ENCODE data around the gene WFIKKN1. TPM values are rescaled to one million over a fixed set of nuclear protein-coding genes. Genes with fewer than 3 reads are reported as not detected.

Gene WFIKKN1
- total RNA-seq, 1 donor: 0.43 TPM

DNA sequence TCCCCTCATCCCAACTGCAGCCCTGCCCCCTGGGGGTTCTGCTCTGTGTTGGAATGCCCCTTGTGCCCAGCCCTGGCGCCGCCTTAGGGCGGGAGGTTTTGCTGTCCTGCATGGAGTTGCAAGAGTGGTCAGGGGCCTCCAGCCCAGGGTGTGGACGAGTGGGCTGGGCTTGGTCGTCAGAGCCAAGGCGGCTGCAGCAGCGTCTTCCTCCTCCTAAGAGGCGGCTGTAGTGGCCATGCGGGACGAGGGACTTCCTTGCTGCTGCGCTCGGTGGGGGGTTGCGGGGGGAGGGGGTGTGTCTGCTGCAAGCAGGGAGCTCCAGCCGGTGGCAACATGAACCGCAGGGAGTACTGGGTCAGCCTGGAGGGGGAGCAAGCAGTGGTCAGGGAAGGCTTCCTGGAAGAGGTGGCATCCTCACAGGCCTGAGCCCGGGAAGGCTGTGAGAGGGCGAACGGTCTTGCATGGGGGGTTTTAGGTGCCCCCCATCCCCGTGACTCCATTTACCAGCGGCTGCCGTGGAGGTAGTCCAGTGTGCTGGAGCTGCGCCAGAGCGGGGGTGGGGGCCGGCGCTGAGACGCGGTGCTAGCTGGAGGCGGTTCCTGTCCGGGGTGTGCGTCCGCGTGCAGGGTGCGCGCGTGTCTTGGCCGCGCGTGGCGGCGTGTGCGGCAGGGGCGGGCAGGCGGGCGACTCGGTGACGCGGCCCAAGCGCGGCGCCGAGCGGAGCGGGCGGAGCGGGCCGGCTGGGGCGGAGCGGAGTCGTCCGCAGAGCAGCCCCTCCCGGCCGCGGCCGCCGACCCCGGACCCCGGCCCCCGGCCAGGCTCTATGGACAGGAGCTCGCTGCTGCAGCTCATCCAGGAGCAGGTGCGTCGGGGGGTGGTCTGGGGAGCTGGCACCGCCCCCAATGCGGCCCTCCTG lies 44.4 kb downstream of the WFIKKN1 start, which contains the start of gene RHBDL1:
Gene RHBDL1, plus strand, starts transcription at position 704 of the 916 bp plus-strand sequence. Its CDS starts 120 bp downstream, at position 824.
- TF ChIP-seq, protein P1, sequence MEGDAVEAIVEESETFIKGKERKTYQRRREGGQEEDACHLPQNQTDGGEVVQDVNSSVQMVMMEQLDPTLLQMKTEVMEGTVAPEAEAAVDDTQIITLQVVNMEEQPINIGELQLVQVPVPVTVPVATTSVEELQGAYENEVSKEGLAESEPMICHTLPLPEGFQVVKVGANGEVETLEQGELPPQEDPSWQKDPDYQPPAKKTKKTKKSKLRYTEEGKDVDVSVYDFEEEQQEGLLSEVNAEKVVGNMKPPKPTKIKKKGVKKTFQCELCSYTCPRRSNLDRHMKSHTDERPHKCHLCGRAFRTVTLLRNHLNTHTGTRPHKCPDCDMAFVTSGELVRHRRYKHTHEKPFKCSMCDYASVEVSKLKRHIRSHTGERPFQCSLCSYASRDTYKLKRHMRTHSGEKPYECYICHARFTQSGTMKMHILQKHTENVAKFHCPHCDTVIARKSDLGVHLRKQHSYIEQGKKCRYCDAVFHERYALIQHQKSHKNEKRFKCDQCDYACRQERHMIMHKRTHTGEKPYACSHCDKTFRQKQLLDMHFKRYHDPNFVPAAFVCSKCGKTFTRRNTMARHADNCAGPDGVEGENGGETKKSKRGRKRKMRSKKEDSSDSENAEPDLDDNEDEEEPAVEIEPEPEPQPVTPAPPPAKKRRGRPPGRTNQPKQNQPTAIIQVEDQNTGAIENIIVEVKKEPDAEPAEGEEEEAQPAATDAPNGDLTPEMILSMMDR (IDR thresholded peaks at IDR 0.05; ENCODE audit: insufficient read depth, low read depth, low read length): no peak
- DNase-seq (ENCODE audit: low read depth): peak; percentile 42
- H3K4me3 ChIP-seq (ENCODE audit: low read depth, low read length): peak within 1 kb of the TSS; percentile 52

DNA sequence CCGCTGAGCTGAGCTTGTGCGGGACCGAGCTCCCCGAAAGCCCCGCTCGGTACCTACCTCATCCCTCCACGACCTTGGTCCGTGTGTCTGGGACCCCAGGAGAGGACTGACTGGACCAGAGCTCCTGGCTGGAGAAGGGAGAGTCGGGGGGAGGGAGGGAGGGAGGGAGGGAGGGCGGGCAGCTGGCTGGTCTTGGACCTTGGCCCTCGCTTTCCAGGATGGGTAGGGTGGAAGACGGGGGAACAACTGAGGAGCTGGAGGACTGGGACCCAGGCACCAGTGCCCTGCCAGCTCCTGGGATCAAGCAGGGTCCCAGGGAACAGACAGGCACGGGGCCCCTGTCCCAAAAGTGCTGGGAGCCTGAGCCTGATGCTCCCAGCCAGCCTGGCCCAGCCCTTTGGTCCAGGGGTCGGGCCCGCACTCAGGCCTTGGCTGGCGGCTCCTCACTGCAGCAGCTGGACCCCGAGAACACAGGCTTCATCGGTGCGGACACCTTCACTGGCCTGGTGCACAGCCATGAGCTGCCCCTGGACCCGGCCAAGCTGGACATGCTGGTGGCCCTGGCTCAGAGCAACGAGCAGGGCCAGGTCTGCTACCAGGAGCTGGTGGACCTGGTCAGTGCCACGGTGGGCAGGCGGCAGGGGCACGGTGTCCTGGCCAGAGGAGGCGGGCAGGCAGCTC lies 45.2 kb downstream of the WFIKKN1 start:
- no peak for DNase-seq (ENCODE audit: low read depth)
- TF ChIP-seq, protein P1 (IDR thresholded peaks at IDR 0.05; ENCODE audit: insufficient read depth, low read depth, low read length): no peak
- peak overlapping the region; percentile 52 for H3K4me3 ChIP-seq (ENCODE audit: low read depth, low read length)

DNA sequence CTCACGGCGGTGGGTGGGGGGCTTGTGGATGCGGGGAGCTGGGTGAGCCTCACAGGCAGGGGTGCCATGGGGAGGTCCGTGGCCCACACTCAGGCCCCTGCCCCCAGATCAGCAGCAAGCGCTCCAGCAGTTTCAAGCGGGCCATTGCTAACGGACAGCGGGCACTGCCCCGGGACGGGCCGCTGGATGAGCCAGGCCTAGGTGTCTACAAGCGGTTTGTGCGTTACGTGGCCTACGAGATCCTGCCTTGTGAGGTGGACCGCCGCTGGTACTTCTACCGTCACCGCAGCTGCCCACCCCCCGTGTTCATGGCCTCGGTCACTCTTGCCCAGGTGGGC lies 45.7 kb downstream of the WFIKKN1 start:
- no peak overlapping the region for H3K4me3 ChIP-seq (ENCODE audit: low read depth, low read length)
- no peak for DNase-seq (ENCODE audit: low read depth)
- TF ChIP-seq, protein P1 (IDR thresholded peaks at IDR 0.05; ENCODE audit: insufficient read depth, low read depth, low read length): no peak

DNA sequence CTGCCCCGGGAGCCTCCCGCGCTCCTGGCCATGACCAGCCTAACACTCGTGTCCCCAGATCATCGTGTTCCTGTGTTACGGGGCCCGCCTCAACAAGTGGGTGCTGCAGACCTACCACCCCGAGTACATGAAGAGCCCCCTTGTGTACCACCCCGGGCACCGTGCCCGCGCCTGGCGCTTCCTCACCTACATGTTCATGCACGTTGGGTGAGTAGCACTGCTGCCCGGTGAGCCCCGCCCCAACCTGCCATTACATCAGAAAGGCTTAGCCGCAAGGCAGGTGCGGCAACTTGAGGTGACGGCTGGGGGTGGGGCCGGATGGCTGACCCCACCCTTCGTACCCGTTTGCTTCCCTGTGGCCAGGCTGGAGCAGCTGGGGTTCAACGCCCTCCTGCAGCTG lies 46.1 kb downstream of the WFIKKN1 start:
- no peak for DNase-seq (ENCODE audit: low read depth)
- H3K4me3 ChIP-seq (ENCODE audit: low read depth, low read length): no peak overlapping the region
- TF ChIP-seq, protein P1 (IDR thresholded peaks at IDR 0.05; ENCODE audit: insufficient read depth, low read depth, low read length): no peak

DNA sequence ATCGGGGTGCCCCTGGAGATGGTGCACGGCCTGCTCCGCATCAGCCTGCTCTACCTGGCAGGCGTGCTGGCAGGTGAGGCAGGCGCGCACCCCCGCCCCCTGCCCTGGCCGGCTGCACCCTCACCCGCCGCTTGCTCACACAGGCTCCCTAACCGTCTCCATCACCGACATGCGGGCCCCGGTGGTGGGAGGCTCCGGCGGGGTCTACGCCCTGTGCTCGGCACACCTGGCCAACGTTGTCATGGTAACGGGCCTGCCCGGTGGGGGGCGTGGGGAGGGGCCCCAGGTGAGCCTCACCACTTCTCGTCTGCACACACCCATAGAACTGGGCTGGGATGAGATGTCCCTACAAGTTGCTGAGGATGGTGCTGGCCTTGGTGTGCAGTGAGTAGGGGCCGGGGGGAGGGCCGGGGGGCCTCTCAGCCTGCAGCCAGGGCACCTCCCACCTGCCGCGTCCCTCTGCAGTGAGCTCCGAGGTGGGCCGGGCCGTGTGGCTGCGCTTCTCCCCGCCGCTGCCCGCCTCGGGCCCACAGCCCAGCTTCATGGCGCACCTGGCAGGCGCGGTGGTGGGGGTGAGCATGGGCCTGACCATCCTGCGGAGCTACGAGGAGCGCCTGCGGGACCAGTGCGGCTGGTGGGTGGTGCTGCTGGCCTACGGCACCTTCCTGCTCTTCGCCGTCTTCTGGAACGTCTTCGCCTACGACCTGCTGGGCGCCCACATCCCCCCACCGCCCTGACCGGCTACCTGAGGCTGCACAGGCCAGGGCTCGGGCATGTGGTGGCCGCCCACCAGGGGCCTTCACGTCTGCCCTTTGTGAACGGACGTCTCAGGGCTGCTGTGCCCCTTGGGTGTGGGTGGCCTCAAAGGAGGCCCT lies 46.8 kb downstream of the WFIKKN1 start:
- TF ChIP-seq, protein P1 (IDR thresholded peaks at IDR 0.05; ENCODE audit: insufficient read depth, low read depth, low read length): no peak
- no peak overlapping the region for H3K4me3 ChIP-seq (ENCODE audit: low read depth, low read length)
- no peak for DNase-seq (ENCODE audit: low read depth)

DNA sequence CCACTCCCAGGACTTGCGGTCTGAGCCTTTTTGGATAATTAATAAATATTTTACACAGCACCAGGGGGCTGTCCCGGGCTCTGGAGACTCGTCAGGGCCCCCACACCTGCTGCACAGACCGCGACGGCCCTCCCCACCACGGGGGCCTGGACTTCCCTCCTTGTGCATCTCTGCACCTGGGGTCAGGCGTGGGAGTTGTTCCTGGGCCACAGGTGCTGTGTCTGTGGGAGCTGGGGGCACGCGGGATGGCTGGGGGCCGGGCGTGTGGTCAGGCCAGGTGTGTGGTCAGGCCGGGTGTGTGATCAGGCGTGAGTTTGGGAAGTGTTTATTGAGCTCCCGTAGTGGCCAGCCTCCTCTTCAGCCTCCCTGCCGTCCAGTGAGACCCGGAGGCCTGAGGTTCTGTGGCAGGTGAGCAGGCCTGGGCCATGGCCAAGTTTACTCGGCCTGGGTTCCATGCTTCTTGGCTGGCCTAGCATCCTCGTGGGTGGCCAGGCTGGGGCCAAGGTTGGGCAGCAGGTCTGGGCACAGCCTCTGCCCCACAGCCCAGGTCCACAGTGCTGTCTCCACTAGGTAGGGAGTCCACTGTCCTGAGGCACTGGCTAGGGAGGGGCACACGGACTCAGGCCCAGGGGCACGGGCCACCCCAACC lies 47.5 kb downstream of the WFIKKN1 start:
- peak overlapping the region; percentile 67 for H3K4me3 ChIP-seq (ENCODE audit: low read depth, low read length)
- DNase-seq (ENCODE audit: low read depth): no peak
- TF ChIP-seq, protein P1 (IDR thresholded peaks at IDR 0.05; ENCODE audit: insufficient read depth, low read depth, low read length): no peak
